Left ventricle myocardium superior (tissue), 1 donor: Measurements from ENCODE around the gene SLC6A7. TPM values are rescaled to one million over a fixed set of nuclear protein-coding genes. Genes with fewer than 3 reads are reported as not detected.
A peak's percentile ranks its signal among the peaks of the same experiment; 100 is the strongest.
"Not testable (repeated sequence)": the region's sequence is repeated elsewhere in the genome, so short reads cannot be mapped to it uniquely, and the experiment has no call there.

ENCODE experiments used
- ATAC-seq: fragments of 200-7000 bp; cut with Tn5 transposase; one replicate; pipeline ENCODE4 v1.9.1; 2020; ENCODE audit warnings: mild to moderate bottlenecking, moderate library complexity
- DNase-seq: peaks from one replicate; pipeline ENCODE4 v3.0.0-alpha.2; 2020
- intact Hi-C: fragments of 100-400 bp; cut with micrococcal nuclease; formaldehyde crosslinking; loops from one replicate; pipeline ENCODE4 v1.11.0; 2022
- total RNA-seq: library from RNA; stranded (reverse); fragmentation: NEBNext Ultra II Directional; extraction: Animal tissue kit (Norgen Biotek cat#: 25700); gene quantifications from one replicate; pipeline ENCODE4 v1.2.1, GENCODE V29; 2021
- donor health status: DM: no; HTN: yes; CAD: no; lungs with severe emphysema.

The SLC6A7 gene
- total RNA-seq, 1 donor from 2014 or later, result not detected

DNA sequence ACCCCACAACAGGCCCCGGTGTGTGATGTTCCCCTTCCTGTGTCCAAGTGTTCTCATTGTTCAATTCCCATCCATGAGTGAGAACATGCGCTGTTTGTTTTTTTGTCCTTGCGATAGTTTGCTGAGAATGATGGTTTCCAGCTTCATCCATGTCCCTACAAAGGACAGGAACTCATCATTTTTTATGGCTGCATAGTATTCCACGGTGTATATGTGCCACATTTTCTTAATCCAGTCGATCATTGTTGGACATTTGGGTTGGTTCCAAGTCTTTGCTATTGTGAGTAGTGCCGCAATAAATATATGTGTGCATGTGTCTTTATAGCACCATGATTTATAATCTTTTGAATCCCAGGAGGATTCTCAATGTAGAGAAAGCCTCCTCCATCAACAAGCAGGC, 58.6 kb downstream of the SLC6A7 start:
- intact Hi-C loops, ATAC-seq, DNase-seq: not testable (repeated sequence)

- no peak for ATAC-seq
- intact Hi-C loops, result no loop called here
- DNase-seq, result no peak
These were observed 59.1 kb downstream of the SLC6A7 start for GRCh38 chr5:150248946-150249345.

DNA sequence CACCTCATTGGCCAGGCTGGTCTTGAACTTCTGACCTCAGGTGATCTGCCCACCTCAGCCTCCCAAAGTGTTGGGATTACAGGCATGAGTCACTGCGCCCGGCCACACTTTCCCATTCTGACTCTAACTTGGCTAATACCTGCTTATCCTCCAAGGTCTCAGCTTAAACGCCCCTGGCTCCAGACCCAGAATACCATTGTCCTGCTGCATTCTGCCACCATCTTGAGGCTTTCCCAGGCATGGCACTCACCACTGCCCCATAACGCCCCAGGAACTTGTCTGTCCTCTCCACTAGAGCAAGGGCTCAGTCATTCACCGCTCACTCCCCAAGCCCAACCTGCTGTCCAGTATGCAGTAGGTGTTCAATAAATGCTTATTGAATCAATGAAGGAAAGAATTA, 59.9 kb downstream of the SLC6A7 start:
- intact Hi-C loops, result no loop called here
- no peak for ATAC-seq
- DNase-seq, result no peak

DNA sequence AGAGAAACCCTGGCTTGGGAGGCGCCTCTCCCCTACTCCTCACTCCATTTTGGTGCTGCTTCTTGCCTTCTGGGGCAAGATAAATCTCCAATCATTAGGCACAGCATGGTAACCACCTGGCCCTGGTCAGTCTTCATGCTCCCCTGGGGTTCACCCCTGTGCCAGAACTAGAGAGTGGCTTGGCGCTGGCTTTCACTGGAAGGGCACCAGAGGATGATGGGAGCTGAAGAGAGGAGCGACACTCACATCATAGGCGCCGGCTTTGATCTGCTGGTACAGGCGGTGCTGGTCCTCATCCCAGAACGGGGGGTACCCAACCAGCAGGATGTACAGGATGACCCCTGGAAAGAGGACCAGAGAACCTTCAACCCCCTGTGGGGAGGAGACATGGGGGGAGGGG, 61.6 kb downstream of the SLC6A7 start:
- ATAC-seq (no peak), DNase-seq (no peak)
- intact Hi-C loops, result no loop called here

DNA sequence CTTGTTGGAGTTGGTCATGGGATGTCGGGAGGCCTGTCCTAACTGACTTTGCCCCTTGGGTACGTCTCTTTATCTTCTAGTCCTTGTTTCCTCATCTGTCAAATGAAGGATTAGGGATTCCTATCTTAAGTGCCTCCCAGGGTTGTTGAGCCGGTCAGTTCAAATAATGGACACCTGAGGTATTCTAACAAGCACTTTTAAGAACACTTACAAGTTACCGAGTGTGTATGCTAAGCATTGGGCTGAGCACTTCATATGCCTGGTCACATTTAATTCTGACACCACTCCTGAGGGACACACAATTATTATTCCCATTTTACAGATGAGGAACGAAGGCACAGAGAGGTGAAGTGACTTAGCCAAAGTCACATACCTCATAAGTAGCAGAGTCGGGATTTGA, 62.6 kb downstream of the SLC6A7 start:
- ATAC-seq, result no peak
- intact Hi-C loops, result no loop called here
- no peak for DNase-seq

DNA sequence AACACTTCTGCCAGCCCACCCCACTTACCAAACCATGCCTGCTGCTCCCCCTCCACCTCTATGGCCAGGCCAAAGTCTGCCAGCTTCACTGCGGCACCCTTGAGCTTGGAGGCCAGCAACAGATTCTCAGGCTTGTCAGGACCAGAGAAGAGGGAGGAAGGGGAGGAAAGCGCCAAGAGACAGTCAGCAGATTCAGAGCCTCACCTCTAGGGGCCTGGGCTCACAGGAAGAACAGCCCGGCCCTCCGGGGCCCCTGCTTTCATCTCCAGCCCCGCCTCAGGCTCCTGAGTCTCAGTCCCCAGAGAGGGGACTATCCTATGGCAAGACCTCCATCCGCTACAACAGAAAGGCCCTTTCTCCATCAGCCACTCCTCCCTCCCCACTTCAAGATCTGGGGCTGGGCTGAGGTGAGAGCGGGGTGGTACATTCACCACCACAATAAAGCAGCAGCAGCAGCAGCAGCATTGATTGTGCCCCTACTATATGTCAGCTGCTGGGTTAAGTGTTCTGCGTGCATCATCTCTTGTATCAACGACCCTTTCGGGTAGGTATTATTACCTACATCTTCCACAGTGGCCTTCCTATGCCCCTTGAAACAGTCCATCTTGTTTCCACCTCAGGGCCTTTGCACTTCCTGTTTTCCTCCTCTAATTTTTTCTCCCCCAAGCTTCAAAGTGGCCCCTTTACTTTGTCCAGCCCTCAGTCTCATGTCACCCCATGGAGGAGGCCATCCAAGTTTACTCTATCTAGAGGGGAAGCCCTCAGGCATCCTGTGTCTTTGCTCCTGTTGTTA, 63.8 kb downstream of the SLC6A7 start:
- intact Hi-C loops, result no loop called here
- DNase-seq (no peak), ATAC-seq (no peak)

- no peak for DNase-seq
- no peak for ATAC-seq
- intact Hi-C loops, result no loop called here
These were observed 64.5 kb downstream of the SLC6A7 start for GRCh38 chr5:150254363-150254762.

DNA sequence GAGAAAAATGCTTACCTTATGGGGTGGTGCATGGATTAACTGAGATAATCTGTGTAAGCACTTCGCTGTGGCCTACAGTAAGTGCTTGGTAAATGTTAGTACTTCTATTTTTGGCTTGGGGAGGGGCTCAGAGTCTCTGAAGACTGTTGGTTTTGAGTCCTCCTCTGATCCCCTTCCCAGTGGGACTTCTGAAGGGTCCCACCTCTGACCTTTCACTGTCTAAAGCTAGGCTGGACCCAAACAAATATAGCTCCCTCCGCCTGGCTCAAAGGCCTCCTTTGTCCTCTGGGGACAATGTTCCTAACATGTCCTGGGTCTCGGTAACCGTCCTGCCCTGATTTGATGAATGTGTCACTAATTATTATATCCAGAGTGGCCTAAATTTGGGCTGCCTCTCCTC, 64.9 kb downstream of the SLC6A7 start:
- DNase-seq (no peak), ATAC-seq (peak; percentile 52)
- intact Hi-C loops, result no loop called here

- no peak for ATAC-seq
These were observed 66.0 kb downstream of the SLC6A7 start for GRCh38 chr5:150255659-150256409.

GRCh38 chr5:150256410-150257064, 66.7 kb downstream of the SLC6A7 start:
- DNase-seq (no peak), ATAC-seq (no peak)
- intact Hi-C loops, result no loop called here

More at GRCh38 chr5:150255659-150256409, 66.0 kb downstream of the SLC6A7 start:
- no peak for DNase-seq
- intact Hi-C loops, result no loop called here

DNA sequence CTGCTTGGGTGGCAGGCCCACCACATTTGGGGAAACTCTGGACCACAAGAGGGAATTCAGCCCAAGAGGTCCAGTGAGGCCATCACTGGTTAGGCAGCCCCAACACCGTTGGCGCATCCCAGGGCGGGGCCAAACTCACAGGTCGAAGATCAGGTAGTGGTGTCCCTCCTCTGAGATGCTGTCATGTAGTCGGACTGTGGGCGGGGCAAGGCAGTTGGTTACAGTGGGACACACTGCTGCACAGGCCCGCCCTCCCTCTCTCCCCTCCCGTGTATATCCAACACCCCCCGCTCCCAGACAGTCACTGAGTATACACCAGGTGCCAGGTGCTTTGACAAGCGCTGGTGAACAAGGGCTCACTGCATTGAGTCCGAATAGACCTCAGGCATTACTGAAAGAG, 67.6 kb downstream of the SLC6A7 start:
- intact Hi-C loops, result no loop called here
- ATAC-seq, result no peak
- DNase-seq, result no peak

DNA sequence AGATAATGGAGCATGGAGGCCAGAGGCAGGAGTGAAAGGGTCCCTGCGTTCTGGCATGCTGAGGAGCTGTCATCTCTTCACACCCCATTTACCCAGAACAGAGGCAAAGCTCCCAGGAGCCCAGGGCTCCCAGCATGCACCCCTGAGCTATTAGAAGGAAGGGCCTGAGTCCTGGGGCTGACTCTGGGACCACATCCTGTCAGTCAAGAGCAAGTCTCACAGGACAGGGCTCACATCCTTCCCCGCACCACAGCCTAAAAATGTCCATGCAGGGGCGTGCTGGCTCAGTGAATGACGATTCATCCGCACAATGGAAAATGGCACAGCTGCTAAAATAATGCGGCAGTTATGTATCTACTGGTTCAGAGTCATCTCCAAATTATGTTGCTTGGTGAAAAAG, 68.3 kb downstream of the SLC6A7 start:
- ATAC-seq, result no peak
- no peak for DNase-seq
- intact Hi-C loops, result no loop called here

Other genes with a start within 250 kb of the SLC6A7 start
- 0.05 TPM for gene PDE6A, start 245.3 kb upstream of the SLC6A7 start, total RNA-seq
- 3.2 TPM for gene SLC26A2, start 229.3 kb upstream of the SLC6A7 start, total RNA-seq
- 1.9 TPM for gene TIGD6, start 189.4 kb upstream of the SLC6A7 start, total RNA-seq
- gene HMGXB3, start 189.3 kb upstream of the SLC6A7 start, total RNA-seq, result 14.2 TPM
- 20.1 TPM for gene CSF1R, start 103.5 kb upstream of the SLC6A7 start, total RNA-seq
- gene PDGFRB, start 34.2 kb upstream of the SLC6A7 start, total RNA-seq, result 47.8 TPM
- gene CDX1, start 23.3 kb upstream of the SLC6A7 start, total RNA-seq, result not detected
- 16.6 TPM for gene CAMK2A, start 99.7 kb downstream of the SLC6A7 start, total RNA-seq
- 0.25 TPM for gene ARSI, start 112.8 kb downstream of the SLC6A7 start, total RNA-seq
- 21.0 TPM for gene TCOF1, start 167.6 kb downstream of the SLC6A7 start, total RNA-seq
- 341 TPM for gene CD74, start 222.8 kb downstream of the SLC6A7 start, total RNA-seq